Type B pancreatic cell (in vitro differentiated cells): ENCODE data around the gene STOML1. TPM values are rescaled to one million over a fixed set of nuclear protein-coding genes. Genes with fewer than 3 reads are reported as not detected.
A peak's percentile ranks its signal among the peaks of the same experiment; 100 is the strongest.

Experiments used
- DNase-seq: peaks from one replicate; pipeline ENCODE4 v3.0.0; 2021; ENCODE audit warnings: mixed read lengths; ENCODE audit not compliant: unreplicated experiment; ENCODE audit errors: extremely low spot score
- H3K27ac Mint-ChIP-seq: 2 replicates; pipeline ENCODE4 v1.8.0; 2021; ENCODE audit warnings: mild to moderate bottlenecking, mixed read lengths
- H3K27me3 Mint-ChIP-seq: 2 replicates; pipeline ENCODE4 v1.8.0; 2021; ENCODE audit warnings: mixed read lengths
- H3K36me3 Mint-ChIP-seq: 2 replicates; pipeline ENCODE4 v1.8.0; 2021; ENCODE audit warnings: mixed read lengths
- H3K4me1 Mint-ChIP-seq: one replicate; pipeline ENCODE4 v1.8.0; 2021; ENCODE audit warnings: mixed read lengths; ENCODE audit not compliant: unreplicated experiment
- H3K4me3 Mint-ChIP-seq: 2 replicates; pipeline ENCODE4 v1.8.0; 2021; ENCODE audit warnings: mild to moderate bottlenecking, mixed read lengths
- H3K9me3 Mint-ChIP-seq: 2 replicates; pipeline ENCODE4 v1.8.0; 2021; ENCODE audit warnings: mixed read lengths
- long read RNA-seq: library from polyadenylated mRNA; unstranded; transcript quantifications from one replicate; pipeline ENCODE4 v2.0.0, GENCODE V29; 2020
- total RNA-seq: library from RNA; stranded (reverse); gene quantifications from 2 replicates; pipeline ENCODE4 v1.2.1, GENCODE V29; 2021; ENCODE audit warnings: low replicate concordance
- TF ChIP-seq, protein P1 (sequence below): fragments of 200-600 bp; sonication (generic); conservative IDR thresholded peaks from 2 replicates; pipeline ENCODE4 v1.5.0; 2021; ENCODE audit warnings: antibody characterized with exemption, mild to moderate bottlenecking

The STOML1 gene
- total RNA-seq, result 10.4 and 10.8 TPM in 2 replicates
- long read RNA-seq, full-length matches to known transcripts, result 4 of 5 reads
- long read RNA-seq, partial matches to known transcripts, result 0 of 5 reads
- long read RNA-seq, other reads (novel, unspliced or antisense), result 1 of 5 reads

DNA sequence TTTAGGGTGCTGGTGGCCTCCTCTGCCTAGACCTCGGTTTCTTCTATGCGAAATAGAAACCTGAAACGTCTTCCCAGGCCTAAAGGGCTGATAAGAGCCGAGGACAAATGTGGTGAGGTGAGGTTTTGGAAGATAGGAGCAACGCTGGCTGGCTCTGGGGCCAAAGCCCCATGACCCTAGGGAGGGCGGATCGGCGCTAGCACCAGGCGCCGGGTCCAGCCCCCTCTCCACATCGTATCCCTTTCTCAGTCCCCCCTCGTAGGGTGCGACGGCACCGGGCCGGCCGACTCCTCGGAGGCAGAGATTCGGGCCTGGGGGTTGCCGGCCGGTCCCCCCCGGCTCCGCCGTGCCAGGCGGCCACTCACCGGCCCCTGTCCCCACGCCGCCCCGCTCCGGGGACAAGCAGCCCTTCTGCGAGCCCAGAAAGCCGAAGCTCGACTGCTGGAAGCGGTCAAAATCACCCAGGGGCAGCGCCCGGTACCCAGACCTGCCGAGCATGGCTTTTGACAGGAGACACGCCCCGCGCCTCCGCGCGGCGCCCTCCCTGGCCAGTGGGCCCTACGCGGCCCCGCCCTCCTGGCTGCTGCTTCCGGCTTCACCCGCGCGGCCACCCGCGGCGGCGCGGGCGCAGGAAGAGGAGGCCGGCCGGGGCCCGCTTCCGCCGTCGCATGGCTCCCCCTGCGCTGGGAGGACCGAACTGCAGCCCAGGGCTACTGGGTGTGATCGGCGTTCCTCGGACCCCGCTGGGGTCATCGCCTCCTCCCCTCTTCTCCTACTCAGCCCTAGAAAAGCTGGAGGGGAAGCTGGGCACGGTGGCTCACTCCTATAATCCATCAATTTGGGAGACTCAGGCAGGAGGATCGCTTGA lies at the start of gene STOML1:
TSS of gene STOML1 (minus strand) at position 570 of the 868 bp plus-strand sequence. CDS start at position 498, 72 bp downstream.
- H3K4me3 Mint-ChIP-seq, result peak within 1 kb of the TSS; percentile 83
- H3K27ac Mint-ChIP-seq, result peak within 1 kb of the TSS; percentile 63
- no peaks in the 10 kb centered on the region for H3K27me3 Mint-ChIP-seq
- H3K36me3 Mint-ChIP-seq, result no peaks in the 10 kb centered on the region
- DNase-seq, result peak; percentile 98
- H3K9me3 Mint-ChIP-seq, result no peaks in the 10 kb centered on the region
- TF ChIP-seq, protein P1, sequence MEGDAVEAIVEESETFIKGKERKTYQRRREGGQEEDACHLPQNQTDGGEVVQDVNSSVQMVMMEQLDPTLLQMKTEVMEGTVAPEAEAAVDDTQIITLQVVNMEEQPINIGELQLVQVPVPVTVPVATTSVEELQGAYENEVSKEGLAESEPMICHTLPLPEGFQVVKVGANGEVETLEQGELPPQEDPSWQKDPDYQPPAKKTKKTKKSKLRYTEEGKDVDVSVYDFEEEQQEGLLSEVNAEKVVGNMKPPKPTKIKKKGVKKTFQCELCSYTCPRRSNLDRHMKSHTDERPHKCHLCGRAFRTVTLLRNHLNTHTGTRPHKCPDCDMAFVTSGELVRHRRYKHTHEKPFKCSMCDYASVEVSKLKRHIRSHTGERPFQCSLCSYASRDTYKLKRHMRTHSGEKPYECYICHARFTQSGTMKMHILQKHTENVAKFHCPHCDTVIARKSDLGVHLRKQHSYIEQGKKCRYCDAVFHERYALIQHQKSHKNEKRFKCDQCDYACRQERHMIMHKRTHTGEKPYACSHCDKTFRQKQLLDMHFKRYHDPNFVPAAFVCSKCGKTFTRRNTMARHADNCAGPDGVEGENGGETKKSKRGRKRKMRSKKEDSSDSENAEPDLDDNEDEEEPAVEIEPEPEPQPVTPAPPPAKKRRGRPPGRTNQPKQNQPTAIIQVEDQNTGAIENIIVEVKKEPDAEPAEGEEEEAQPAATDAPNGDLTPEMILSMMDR, result peak; percentile 93
- H3K4me1 Mint-ChIP-seq, result peaks cover 21% of the 10 kb centered on the region

GRCh38 chr15:74041311-74041756 lies 49.2 kb upstream of the STOML1 start:
- Mint-ChIP-seq H3K9me3 (no peaks in the 10 kb centered on the region), H3K4me3 (no peak overlapping the region), H3K4me1 (peaks cover 12% of the 10 kb centered on the region), H3K36me3 (peaks cover 3% of the 10 kb centered on the region), H3K27me3 (no peaks in the 10 kb centered on the region), H3K27ac (no peak overlapping the region)
- TF ChIP-seq, protein P1, result no peak
- DNase-seq, result no peak

GRCh38 chr15:74040109-74040850 lies 48.2 kb upstream of the STOML1 start:
- no peak for DNase-seq
- peaks cover 3% of the 10 kb centered on the region for H3K36me3 Mint-ChIP-seq
- H3K9me3 Mint-ChIP-seq, result no peaks in the 10 kb centered on the region
- H3K27me3 Mint-ChIP-seq, result no peaks in the 10 kb centered on the region
- peaks cover 14% of the 10 kb centered on the region for H3K4me1 Mint-ChIP-seq
- TF ChIP-seq, protein P1, result no peak
- no peak overlapping the region for H3K27ac Mint-ChIP-seq
- H3K4me3 Mint-ChIP-seq, result no peak overlapping the region

GRCh38 chr15:74039656-74040010 lies 47.5 kb upstream of the STOML1 start:
- Mint-ChIP-seq H3K27ac (no peak overlapping the region), H3K4me3 (no peak overlapping the region)
- no peak for DNase-seq

More at GRCh38 chr15:74039656-74040010, 47.5 kb upstream of the STOML1 start:
- Mint-ChIP-seq H3K27me3 (no peaks in the 10 kb centered on the region), H3K36me3 (peaks cover 3% of the 10 kb centered on the region), H3K4me1 (peaks cover 14% of the 10 kb centered on the region), H3K9me3 (no peaks in the 10 kb centered on the region)
- TF ChIP-seq, protein P1, result no peak
